Esophagus squamous epithelium (tissue), 5 donors: ENCODE results near the gene RAPH1. TPM values are rescaled to one million over a fixed set of nuclear protein-coding genes. Genes with fewer than 3 reads are reported as not detected.

Experiments
- DNase-seq: peaks from one replicate; lab custom pipeline; 2025; lab: John Stamatoyannopoulos, UW
- H3K27ac ChIP-seq, 4 donors: fragments of 200-600 bp; sonication (generic); one replicate each; pipeline ENCODE4 v1.5.1; 2016 to 2019; ENCODE audit warnings: mild to moderate bottlenecking in 1 of 4
- H3K27me3 ChIP-seq, 4 donors: fragments of 200-600 bp; sonication (generic); 1 replicate in 3 of 4; 2 replicates in 1 of 4; pipeline versions ENCODE4 v1.5.1 to v1.6.0; 2017 to 2021; ENCODE audit warnings: antibody characterized with exemption in 1 of 4
- H3K36me3 ChIP-seq, 3 donors: fragments of 200-600 bp; sonication (generic); one replicate each; pipeline ENCODE4 v1.5.1; 2016 to 2019
- H3K4me1 ChIP-seq, 3 donors: fragments of 200-600 bp; sonication (generic); one replicate each; pipeline ENCODE4 v1.5.1; 2017 to 2019
- H3K4me3 ChIP-seq, 4 donors: fragments of 200-600 bp; sonication (generic); 1 replicate in 3 of 4; 2 replicates in 1 of 4; pipeline ENCODE4 v1.5.1; 2016 to 2019; ENCODE audit warnings: mild to moderate bottlenecking in 2 of 4, moderate library complexity in 1 of 4
- H3K9me3 ChIP-seq, 3 donors: fragments of 200-600 bp; sonication (generic); one replicate each; pipeline ENCODE4 v1.5.1; 2016 to 2019
- CTCF ChIP-seq, 6 experiments: fragments of 450-650 bp in 4 of 6; fragments of 200-600 bp in 2 of 6; sonication (generic) in 2 of 6; IDR thresholded peaks; one replicate each; pipeline ENCODE4 v1.5.1; 2016 to 2019; ENCODE audit warnings: antibody characterized with exemption in 6 of 6, mild to moderate bottlenecking in 4 of 6, moderate library complexity in 4 of 6
- POLR2A ChIP-seq, 4 donors: fragments of 450-650 bp; IDR thresholded peaks; one replicate each; pipeline ENCODE4 v1.6.1; 2017; ENCODE audit warnings: antibody characterized with exemption in 4 of 4, mild to moderate bottlenecking in 4 of 4, moderate library complexity in 3 of 4
- WGBS, 2 donors: methylation state at CpG; one replicate each; pipeline ENCODE4 v1.1.5; 2018; 5-methylcytosine and 5-hydroxymethylcytosine counted together
- intact Hi-C: fragments of 100-400 bp; cut with DNase I; formaldehyde crosslinking; loops from one replicate; pipeline ENCODE4 v1.15.0; 2022
- total RNA-seq, 4 donors: library from RNA; depleted of rRNA; stranded (reverse); fragments of >200 nt; gene quantifications; one replicate each; pipeline ENCODE4 v1.1.0, GENCODE V29; 2016
- donor health status: DM: yes; HTN: yes; CAD: no.

The RAPH1 gene
- total RNA-seq, 4 donors from 2014 or later, result 10.6 to 105 (median 26.0) TPM

- no peak for DNase-seq
- H3K4me1 ChIP-seq, result peaks cover 0 to 23% (median 0%) of the 10 kb centered on the region in 3 donors
- no peaks in the 10 kb centered on the region for H3K27me3 ChIP-seq
- no peak overlapping the region for H3K4me3 ChIP-seq
- TF ChIP-seq CTCF (IDR thresholded peaks at IDR 0.05) (no peak), POLR2A (IDR thresholded peaks at IDR 0.05) (no peak)
- WGBS, 2 donors, result 91 to 92% methylated on average over 7 of the region's 7 CpGs
- intact Hi-C loops, result no loop called here
- H3K27ac ChIP-seq, result no peak overlapping the region
- H3K9me3 ChIP-seq, result no peaks in the 10 kb centered on the region
- H3K36me3 ChIP-seq, result no peaks in the 10 kb centered on the region
Measured at GRCh38 chr2:203572316-203572715, 37.2 kb upstream of the RAPH1 start.

DNA sequence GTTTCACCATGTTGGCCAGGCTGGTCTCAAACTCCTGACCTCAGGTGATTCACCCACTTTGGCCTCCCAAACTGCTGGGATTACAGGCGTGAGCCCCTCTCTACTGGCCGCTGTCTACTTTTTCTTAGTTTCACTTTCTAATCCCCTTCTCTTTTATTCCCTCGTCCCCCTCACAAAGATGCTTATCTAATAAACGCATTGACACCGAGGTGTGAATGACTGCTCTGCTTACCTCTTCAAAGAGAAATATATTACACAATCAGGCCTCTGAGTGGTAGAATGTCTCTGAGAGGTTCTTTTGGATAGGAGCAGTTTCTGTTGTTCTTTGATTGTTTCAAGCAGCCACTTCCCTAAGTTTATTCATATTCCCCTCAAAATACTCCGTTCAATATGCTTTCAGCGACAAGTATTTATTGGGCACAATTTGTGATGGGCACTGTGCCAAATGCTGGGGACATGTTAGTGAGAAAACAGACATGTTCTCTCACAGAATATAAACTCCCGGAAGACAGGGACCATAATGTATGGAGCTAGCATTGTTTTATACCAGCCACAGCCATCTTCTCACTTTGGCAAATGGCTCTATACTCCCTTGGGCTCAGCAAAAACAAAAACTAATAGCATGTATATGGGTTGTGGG, 34.7 kb upstream of the RAPH1 start:
- no peak for DNase-seq
- Histone ChIP-seq H3K27me3 (no peaks in the 10 kb centered on the region), H3K36me3 (no peaks in the 10 kb centered on the region), H3K9me3 (no peaks in the 10 kb centered on the region), H3K4me1 (peaks cover 0 to 7% (median 0%) of the 10 kb centered on the region in 3 donors), H3K4me3 (no peak overlapping the region), H3K27ac (no peak overlapping the region)
- 77 to 79% methylated on average over 8 of the region's 8 CpGs for WGBS, 2 donors
- TF ChIP-seq POLR2A (IDR thresholded peaks at IDR 0.05) (no peak), CTCF (IDR thresholded peaks at IDR 0.05) (no peak)
- intact Hi-C loops, result no loop called here

GRCh38 chr2:203567691-203568090, 32.6 kb upstream of the RAPH1 start:
- H3K4me3 ChIP-seq, result no peak overlapping the region
- no peaks in the 10 kb centered on the region for H3K27me3 ChIP-seq
- no peaks in the 10 kb centered on the region for H3K4me1 ChIP-seq
- intact Hi-C loops, result no loop called here
- H3K36me3 ChIP-seq, result no peaks in the 10 kb centered on the region
- TF ChIP-seq POLR2A (IDR thresholded peaks at IDR 0.05) (no peak), CTCF (IDR thresholded peaks at IDR 0.05) (no peak)
- no peak overlapping the region for H3K27ac ChIP-seq
- no peaks in the 10 kb centered on the region for H3K9me3 ChIP-seq
- 50 to 89% methylated on average over 1 of the region's 1 CpG for whole genome bisulfite sequencing, 2 donors
- DNase-seq, result no peak

- Histone ChIP-seq H3K27me3 (no peaks in the 10 kb centered on the region), H3K4me3 (no peak overlapping the region), H3K4me1 (peaks cover 0 to 10% (median 0%) of the 10 kb centered on the region in 3 donors), H3K9me3 (no peaks in the 10 kb centered on the region), H3K36me3 (no peaks in the 10 kb centered on the region), H3K27ac (no peak overlapping the region)
- intact Hi-C loops, result no loop called here
- DNase-seq, result no peak
- TF ChIP-seq POLR2A (IDR thresholded peaks at IDR 0.05) (no peak), CTCF (IDR thresholded peaks at IDR 0.05) (no peak)
- 88 to 89% methylated on average over 4 of the region's 4 CpGs for WGBS, 2 donors
Measured at GRCh38 chr2:203566161-203566560, 31.1 kb upstream of the RAPH1 start.

- Histone ChIP-seq H3K4me3 (no peak overlapping the region), H3K9me3 (no peaks in the 10 kb centered on the region), H3K4me1 (peaks cover 0 to 10% (median 0%) of the 10 kb centered on the region in 3 donors), H3K27me3 (no peaks in the 10 kb centered on the region), H3K27ac (no peak overlapping the region), H3K36me3 (no peaks in the 10 kb centered on the region)
- TF ChIP-seq CTCF (IDR thresholded peaks at IDR 0.05) (no peak), POLR2A (IDR thresholded peaks at IDR 0.05) (no peak)
- intact Hi-C loops, result no loop called here
- DNase-seq, result no peak
Measured at GRCh38 chr2:203565076-203565475, 30.0 kb upstream of the RAPH1 start.
